GM12878 (cell line): Measurements from ENCODE around the gene CARM1. TPM values are rescaled to one million over a fixed set of nuclear protein-coding genes. Genes with fewer than 3 reads are reported as not detected.

ENCODE experiments used
- ATF3 ChIP-seq: IDR thresholded peaks from 2 replicates; pipeline ENCODE4 v1.6.1; 2011; ENCODE audit warnings: low read depth, mild to moderate bottlenecking, low read length, moderate library complexity, borderline replicate concordance; ENCODE audit errors: extremely low read depth
- BCLAF1 ChIP-seq: fragments of 450-650 bp; IDR thresholded peaks from 2 replicates; pipeline ENCODE4 v1.6.1; 2017; ENCODE audit warnings: antibody characterized with exemption, mild to moderate bottlenecking, moderate library complexity
- CBFB ChIP-seq: IDR thresholded peaks from 2 replicates; pipeline ENCODE4 v1.6.1; 2016; ENCODE audit warnings: antibody characterized with exemption, low read depth
- E2F4 ChIP-seq: IDR thresholded peaks from 2 replicates; pipeline ENCODE4 v1.6.1; 2012; ENCODE audit warnings: low read depth, low read length, improper control_type of control experiment
- EZH2 ChIP-seq: IDR thresholded peaks from 2 replicates; pipeline ENCODE4 v1.6.1; 2012; ENCODE audit warnings: low read depth, mild to moderate bottlenecking, control low read depth, inconsistent platforms, low read length, borderline replicate concordance; ENCODE audit not compliant: control insufficient read depth
- HCFC1 ChIP-seq: fragments of 150-350 bp; IDR thresholded peaks from 2 replicates; pipeline ENCODE4 v1.6.1; 2014; ENCODE audit warnings: low read length
- NR2F1 ChIP-seq: fragments of 450-650 bp; conservative IDR thresholded peaks from 2 replicates; pipeline ENCODE4 v1.6.1; 2017; ENCODE audit warnings: mild to moderate bottlenecking
- NRF1 ChIP-seq: conservative IDR thresholded peaks from 2 replicates; pipeline ENCODE4 v1.6.1; 2011; ENCODE audit warnings: mild to moderate bottlenecking, low read depth, low read length, improper control_type of control experiment
- RAD51 ChIP-seq: fragments of 450-650 bp; IDR thresholded peaks from 2 replicates; pipeline ENCODE4 v1.6.1; 2016; ENCODE audit warnings: moderate library complexity, mild to moderate bottlenecking, inconsistent platforms
- RCOR1 ChIP-seq: conservative IDR thresholded peaks from 2 replicates; pipeline ENCODE4 v1.6.1; 2012; ENCODE audit warnings: low read depth, low read length, improper control_type of control experiment
- SPI1 ChIP-seq: IDR thresholded peaks from 2 replicates; pipeline ENCODE4 v1.6.1; 2011; ENCODE audit warnings: low read depth, mild to moderate bottlenecking, low read length, moderate library complexity, borderline replicate concordance; ENCODE audit not compliant: insufficient read depth
- TARDBP ChIP-seq: IDR thresholded peaks from 2 replicates; pipeline ENCODE4 v1.6.1; 2016; ENCODE audit warnings: borderline replicate concordance
- polyA plus RNA-seq, 11 experiments: library from polyadenylated mRNA; depleted of rRNA in 4 of 11; unstranded in 6 of 11; stranded (reverse) in 5 of 11; fragments of >200 nt; fragmentation: Nextera tagmentation in 4 of 11; fragmentation: Illumina TruSeq in 1 of 11; extraction: Ambion mirVana in 4 of 11; extraction: Trizol in 1 of 11; gene quantifications; 1 replicate in 1 of 11; 2 replicates in 10 of 11; pipeline versions ENCODE4 v1.2.1 to v1.2.3, GENCODE V29; 2011 to 2016; ENCODE audit warnings: inconsistent platforms in 2 of 11, missing spikeins in 2 of 11, low read depth in 1 of 11
- total RNA-seq, 4 experiments: library from RNA; depleted of rRNA in 3 of 4; stranded (reverse); fragments of >200 nt in 3 of 4; fragmentation: Illumina TruSeq in 1 of 4; extraction: Trizol in 1 of 4; gene quantifications; 2 replicates each; pipeline versions ENCODE4 v1.2.1 to v1.2.3, GENCODE V29; 2013 to 2021
- TF ChIP-seq, protein P1 (sequence below): fragments of 450-650 bp; IDR thresholded peaks from 2 replicates; pipeline ENCODE4 v1.6.1; 2018; ENCODE audit warnings: mild to moderate bottlenecking, low read depth, moderate library complexity; ENCODE audit not compliant: partially characterized antibody
- TF ChIP-seq, protein P2 (sequence below): IDR thresholded peaks from 2 replicates; pipeline ENCODE4 v1.6.1; 2012; ENCODE audit warnings: improper control_type of control experiment, low read depth, low read length; ENCODE audit not compliant: insufficient replicate concordance

Gene CARM1
- total and polyA plus RNA-seq, 10 of the 15 experiments (the other 5 are each of a cell fraction or from before 2014, with no cell fraction given): 0.45 to 116 (median 39.7) TPM

GRCh38 chr19:10960314-10961072 lies 89.1 kb downstream of the CARM1 start, which contains the start of gene SMARCA4 (continued):
- TF ChIP-seq BCLAF1: no peak
- 0 out of 2 replicates have a peak, but pooled peaks have one; percentile 64 for TF ChIP-seq CBFB
- TF ChIP-seq RCOR1: no peak
- TF ChIP-seq EZH2: no peak
- no peak for TF ChIP-seq RAD51
- TF ChIP-seq, protein P1, sequence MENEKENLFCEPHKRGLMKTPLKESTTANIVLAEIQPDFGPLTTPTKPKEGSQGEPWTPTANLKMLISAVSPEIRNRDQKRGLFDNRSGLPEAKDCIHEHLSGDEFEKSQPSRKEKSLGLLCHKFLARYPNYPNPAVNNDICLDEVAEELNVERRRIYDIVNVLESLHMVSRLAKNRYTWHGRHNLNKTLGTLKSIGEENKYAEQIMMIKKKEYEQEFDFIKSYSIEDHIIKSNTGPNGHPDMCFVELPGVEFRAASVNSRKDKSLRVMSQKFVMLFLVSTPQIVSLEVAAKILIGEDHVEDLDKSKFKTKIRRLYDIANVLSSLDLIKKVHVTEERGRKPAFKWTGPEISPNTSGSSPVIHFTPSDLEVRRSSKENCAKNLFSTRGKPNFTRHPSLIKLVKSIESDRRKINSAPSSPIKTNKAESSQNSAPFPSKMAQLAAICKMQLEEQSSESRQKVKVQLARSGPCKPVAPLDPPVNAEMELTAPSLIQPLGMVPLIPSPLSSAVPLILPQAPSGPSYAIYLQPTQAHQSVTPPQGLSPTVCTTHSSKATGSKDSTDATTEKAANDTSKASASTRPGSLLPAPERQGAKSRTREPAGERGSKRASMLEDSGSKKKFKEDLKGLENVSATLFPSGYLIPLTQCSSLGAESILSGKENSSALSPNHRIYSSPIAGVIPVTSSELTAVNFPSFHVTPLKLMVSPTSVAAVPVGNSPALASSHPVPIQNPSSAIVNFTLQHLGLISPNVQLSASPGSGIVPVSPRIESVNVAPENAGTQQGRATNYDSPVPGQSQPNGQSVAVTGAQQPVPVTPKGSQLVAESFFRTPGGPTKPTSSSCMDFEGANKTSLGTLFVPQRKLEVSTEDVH: no peak
- TF ChIP-seq TARDBP: no peak
- peak; percentile 42; the same call in 1 of the 2 replicates for TF ChIP-seq HCFC1
- TF ChIP-seq ATF3: peak; percentile 42; the same call in 1 of the 2 replicates
- 0 out of 2 replicates have a peak, but pooled peaks have one; percentile 19 for TF ChIP-seq E2F4
- TF ChIP-seq NRF1: peak; percentile 99
- TF ChIP-seq NR2F1: peak; percentile 95
- TF ChIP-seq SPI1: peak; percentile 15; the same call in 1 of the 2 replicates
- TF ChIP-seq, protein P2, sequence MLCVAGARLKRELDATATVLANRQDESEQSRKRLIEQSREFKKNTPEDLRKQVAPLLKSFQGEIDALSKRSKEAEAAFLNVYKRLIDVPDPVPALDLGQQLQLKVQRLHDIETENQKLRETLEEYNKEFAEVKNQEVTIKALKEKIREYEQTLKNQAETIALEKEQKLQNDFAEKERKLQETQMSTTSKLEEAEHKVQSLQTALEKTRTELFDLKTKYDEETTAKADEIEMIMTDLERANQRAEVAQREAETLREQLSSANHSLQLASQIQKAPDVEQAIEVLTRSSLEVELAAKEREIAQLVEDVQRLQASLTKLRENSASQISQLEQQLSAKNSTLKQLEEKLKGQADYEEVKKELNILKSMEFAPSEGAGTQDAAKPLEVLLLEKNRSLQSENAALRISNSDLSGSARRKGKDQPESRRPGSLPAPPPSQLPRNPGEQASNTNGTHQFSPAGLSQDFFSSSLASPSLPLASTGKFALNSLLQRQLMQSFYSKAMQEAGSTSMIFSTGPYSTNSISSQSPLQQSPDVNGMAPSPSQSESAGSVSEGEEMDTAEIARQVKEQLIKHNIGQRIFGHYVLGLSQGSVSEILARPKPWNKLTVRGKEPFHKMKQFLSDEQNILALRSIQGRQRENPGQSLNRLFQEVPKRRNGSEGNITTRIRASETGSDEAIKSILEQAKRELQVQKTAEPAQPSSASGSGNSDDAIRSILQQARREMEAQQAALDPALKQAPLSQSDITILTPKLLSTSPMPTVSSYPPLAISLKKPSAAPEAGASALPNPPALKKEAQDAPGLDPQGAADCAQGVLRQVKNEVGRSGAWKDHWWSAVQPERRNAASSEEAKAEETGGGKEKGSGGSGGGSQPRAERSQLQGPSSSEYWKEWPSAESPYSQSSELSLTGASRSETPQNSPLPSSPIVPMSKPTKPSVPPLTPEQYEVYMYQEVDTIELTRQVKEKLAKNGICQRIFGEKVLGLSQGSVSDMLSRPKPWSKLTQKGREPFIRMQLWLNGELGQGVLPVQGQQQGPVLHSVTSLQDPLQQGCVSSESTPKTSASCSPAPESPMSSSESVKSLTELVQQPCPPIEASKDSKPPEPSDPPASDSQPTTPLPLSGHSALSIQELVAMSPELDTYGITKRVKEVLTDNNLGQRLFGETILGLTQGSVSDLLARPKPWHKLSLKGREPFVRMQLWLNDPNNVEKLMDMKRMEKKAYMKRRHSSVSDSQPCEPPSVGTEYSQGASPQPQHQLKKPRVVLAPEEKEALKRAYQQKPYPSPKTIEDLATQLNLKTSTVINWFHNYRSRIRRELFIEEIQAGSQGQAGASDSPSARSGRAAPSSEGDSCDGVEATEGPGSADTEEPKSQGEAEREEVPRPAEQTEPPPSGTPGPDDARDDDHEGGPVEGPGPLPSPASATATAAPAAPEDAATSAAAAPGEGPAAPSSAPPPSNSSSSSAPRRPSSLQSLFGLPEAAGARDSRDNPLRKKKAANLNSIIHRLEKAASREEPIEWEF: no peak
